GM12865 (cell line): ENCODE results near the gene ASIC1.

Experiments
- DNase-seq: peaks from one replicate; pipeline ENCODE4 v3.0.0; 2010; ENCODE audit warnings: low read depth
- H3K4me3 ChIP-seq: 2 replicates; pipeline ENCODE4 v1.5.1; 2011; ENCODE audit warnings: mild to moderate bottlenecking, low read depth, low read length, control low read depth
- TF ChIP-seq, protein P1 (sequence below): IDR thresholded peaks from 2 replicates; pipeline ENCODE4 v1.5.1; 2011; ENCODE audit warnings: low read length, control low read depth, low read depth, inconsistent platforms; ENCODE audit not compliant: insufficient read depth; ENCODE audit errors: missing control alignments

Gene ASIC1

DNA sequence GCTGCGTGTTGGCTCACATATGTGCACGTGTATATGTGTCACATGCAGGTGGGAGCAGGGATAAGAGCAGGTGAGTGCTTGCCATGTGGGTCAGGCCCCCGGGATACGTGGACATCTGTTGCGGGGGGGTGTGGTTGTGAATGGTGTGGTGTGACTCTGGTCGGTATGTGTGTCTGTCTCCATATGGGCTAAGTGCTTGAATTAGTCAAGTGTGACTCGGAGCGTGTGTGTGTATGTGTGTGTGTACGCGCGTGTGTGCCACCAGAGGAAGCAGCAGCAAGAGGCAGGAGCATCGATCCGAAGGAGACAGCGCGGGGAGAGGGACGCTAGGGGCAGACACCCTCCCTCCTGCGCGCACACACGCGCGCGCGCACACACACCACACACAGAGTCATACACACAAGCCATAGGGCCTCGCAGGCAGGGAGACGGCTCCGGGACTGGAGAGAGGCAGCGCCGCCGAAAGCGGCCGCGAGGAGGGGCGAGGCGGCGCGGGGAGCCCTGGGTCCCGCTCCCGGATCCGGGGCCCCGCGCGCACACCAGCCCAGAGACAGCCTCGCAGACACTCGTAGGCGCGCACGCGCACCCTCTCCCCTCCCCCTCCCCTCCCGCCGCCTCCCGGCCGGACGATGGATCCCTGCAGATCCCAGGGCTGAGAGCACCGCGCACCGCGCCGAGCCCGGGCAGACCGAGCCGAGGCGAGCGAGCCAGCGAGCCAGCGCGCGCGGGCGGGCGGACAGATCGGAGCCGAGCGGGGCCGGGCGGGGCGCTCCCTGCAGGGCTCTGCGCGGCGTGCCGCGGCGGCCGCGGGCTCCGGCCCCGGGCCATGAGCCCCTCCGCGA is at the start of gene ASIC1:
TSS of gene ASIC1 (plus strand) at position 597 of the 842 bp plus-strand sequence. CDS start 1,171 bp downstream, outside the sequence.
- DNase-seq, result peak; percentile 26
- TF ChIP-seq, protein P1, sequence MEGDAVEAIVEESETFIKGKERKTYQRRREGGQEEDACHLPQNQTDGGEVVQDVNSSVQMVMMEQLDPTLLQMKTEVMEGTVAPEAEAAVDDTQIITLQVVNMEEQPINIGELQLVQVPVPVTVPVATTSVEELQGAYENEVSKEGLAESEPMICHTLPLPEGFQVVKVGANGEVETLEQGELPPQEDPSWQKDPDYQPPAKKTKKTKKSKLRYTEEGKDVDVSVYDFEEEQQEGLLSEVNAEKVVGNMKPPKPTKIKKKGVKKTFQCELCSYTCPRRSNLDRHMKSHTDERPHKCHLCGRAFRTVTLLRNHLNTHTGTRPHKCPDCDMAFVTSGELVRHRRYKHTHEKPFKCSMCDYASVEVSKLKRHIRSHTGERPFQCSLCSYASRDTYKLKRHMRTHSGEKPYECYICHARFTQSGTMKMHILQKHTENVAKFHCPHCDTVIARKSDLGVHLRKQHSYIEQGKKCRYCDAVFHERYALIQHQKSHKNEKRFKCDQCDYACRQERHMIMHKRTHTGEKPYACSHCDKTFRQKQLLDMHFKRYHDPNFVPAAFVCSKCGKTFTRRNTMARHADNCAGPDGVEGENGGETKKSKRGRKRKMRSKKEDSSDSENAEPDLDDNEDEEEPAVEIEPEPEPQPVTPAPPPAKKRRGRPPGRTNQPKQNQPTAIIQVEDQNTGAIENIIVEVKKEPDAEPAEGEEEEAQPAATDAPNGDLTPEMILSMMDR, result no peak
- H3K4me3 ChIP-seq, result peak within 1 kb of the TSS; percentile 37

DNA sequence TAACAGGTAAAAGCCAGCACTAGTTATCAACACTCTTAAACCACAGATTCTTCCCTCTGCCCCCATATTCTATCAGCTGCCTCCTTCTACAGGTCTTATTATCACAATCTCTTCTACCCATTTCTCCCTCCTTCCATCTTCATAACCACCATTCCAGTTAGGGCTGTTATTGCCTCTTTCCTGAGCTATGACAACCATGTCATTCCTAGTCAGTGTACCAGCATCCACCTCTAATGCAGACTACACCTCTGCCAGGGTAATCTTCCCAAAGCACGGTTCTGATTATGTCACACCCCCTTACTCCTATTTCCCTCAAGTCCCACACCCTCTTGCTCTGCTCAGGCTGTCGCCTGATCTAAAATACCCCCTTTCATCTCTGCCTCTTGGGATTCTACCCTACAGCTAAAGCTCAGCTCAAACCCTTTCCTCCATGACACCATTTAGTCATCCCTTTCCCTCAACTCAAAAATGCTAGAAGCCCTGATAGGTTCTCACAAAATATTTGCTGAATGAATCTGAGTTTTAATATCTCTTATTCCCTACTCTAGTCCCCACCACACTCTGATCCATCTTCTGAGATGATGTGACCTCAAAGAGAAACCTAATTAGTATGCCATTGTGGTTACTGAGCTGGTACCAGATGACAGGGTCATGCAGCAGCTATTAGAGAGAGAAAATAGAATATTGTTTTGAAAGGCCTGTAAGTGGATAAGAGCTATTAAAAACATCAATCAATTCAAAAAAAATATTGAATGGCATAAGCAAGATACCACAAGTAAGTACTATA is 43.8 kb upstream of the ASIC1 start:
- TF ChIP-seq, protein P1, result no peak
- H3K4me3 ChIP-seq, result no peak overlapping the region
- no peak for DNase-seq

DNA sequence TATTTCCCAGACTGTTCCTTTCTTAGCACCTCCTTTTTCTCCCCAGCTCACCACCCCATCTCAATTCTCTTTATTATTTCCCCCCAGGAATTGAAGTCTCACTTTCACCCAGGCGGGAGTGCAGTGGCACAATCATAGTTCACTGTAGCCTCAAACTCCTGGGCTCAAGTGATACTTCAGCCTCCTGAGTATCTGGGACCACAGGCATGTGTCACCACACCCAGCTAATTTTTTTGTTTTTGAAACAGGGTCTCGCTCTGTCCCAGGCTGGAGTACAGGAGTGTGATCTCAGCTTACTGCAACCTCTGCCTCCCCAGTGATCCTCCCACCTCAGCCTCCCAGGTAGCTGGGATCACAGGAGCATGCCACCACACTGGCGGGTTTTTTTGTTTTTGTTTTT is 43.1 kb upstream of the ASIC1 start:
- H3K4me3 ChIP-seq, result no peak overlapping the region
- TF ChIP-seq, protein P1, result no peak
- DNase-seq, result no peak

DNA sequence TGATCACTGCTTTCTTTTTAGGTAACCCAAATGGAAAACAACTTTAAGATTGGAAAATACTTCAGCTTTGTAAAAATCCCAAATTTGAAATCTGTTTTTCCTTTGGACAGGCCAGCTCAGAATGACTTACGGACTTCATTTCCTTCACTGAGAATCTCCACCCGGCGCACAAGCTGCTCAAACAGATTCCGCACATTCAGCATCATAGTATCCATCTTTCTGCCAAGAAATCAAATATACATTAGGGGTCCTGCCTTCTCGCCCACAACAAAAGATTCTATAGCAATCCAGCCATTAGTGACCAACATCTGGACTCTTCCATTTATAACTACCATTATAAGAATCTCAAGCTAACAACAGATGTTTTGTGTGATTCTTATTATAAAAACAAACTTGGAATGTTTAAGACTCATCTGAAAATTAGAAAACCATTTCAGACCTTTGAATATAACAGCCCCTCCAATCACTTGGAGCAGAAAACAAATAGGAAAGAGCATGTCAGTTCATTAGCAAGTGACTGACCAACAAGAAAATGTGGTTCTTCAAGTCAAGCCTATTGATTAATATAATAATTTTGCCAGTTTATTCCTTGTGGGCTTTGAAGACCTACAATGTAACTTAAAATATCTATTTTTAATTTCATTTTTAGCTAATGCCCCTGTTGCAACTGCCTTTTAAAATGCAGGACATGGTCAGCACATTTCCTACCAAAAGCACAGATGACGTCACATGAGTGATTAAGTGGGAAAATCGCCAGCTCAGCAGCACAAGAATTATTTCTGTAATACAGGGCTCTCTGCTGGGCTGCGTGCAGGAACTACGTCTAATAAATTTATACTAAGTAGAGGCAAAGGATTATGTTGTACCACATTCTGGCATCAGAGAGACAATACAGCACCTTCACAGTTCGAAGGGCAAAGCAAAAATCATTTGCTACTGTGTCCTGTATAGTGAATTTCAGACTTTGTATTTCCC is 40.6 kb upstream of the ASIC1 start:
- H3K4me3 ChIP-seq, result no peak overlapping the region
- no peak for DNase-seq
- TF ChIP-seq, protein P1, result no peak

DNA sequence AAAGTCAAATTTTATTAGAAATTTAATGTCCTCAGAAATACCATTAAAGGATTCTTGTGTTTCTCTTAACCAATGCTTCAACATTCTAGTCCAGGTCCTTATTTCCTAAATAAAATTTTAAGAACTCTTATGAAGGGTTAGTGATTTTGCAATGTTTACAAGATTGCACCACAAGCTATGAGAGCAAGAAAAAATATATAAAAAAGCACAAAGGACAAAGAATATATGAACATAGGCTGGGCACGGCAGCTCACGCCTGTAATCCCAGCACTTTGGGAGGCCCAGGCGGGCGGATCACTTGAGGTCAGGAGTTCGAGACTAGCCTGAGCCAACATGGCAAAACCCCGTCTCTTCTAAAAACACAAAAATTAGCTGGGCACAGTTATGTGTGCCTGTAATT is 39.8 kb upstream of the ASIC1 start:
- no peak for DNase-seq
- TF ChIP-seq, protein P1, result no peak
- H3K4me3 ChIP-seq, result no peak overlapping the region

DNA sequence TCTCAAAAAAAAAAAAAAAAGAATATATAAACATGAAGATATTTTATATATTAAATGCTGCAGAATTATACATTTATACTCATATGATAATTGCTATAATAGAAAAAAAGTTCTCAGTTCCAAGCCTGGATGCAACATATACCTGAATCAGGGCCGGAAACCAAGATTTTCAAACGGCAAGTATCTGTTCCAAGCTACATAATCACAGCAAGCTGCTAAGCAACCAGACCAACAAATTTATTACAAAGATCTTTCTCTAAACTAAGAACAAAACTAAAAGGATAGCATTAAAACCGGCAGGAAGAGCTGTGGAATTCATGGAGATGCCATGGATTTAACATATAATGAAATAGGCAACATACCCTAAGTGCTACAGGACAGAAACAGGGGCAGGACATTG is 39.2 kb upstream of the ASIC1 start:
- no peak for DNase-seq

More for the DNA sequence above, 39.2 kb upstream of the ASIC1 start:
- no peak overlapping the region for H3K4me3 ChIP-seq
- TF ChIP-seq, protein P1, result no peak
